ENCODE data around the gene OR1J2. TPM values are rescaled to one million over a fixed set of nuclear protein-coding genes. Genes with fewer than 3 reads are reported as not detected.

The OR1J2 gene
- total and polyA plus RNA-seq, 2 of the 4 experiments (the other 2 are of a cell fraction): not detected

- H3K27me3 ChIP-seq (ENCODE audit: control insufficient read depth, insufficient read depth, low read length): peaks cover 10% of the 10 kb centered on the region
- H3K56ac ChIP-seq (ENCODE audit: extremely low read depth, insufficient read depth, low read length): no peak overlapping the region
- BruUV-seq (replicated peaks): no TSS peak
- no peak overlapping the region for H4K91ac ChIP-seq (ENCODE audit: insufficient read depth, low read depth, low read length)
- H3K27ac ChIP-seq (ENCODE audit: insufficient read depth, low read length): no peak overlapping the region
- no peak overlapping the region for H4K5ac ChIP-seq (ENCODE audit: low read depth, low read length)
- H4K20me1 ChIP-seq (ENCODE audit: insufficient read depth, low read length): no peaks in the 10 kb centered on the region
- no peaks in the 10 kb centered on the region for H3K79me1 ChIP-seq (ENCODE audit: low read depth in 1 of 2, low read length in 2 of 2)
- H3K4ac ChIP-seq (ENCODE audit: low read depth, low read length): no peak overlapping the region
- H2BK20ac ChIP-seq (ENCODE audit: low read depth, low read length): no peak overlapping the region
- no peak overlapping the region for H2BK5ac ChIP-seq (ENCODE audit: low read depth, low read length, poor library complexity, severe bottlenecking)
- H3K4me1 ChIP-seq (ENCODE audit: control insufficient read depth, insufficient read depth, low read length): no peaks in the 10 kb centered on the region
- H2AK9ac ChIP-seq (replicated peaks; ENCODE audit: low read depth, low read length, poor library complexity): no peak overlapping the region
- WGBS, 2 experiments (ENCODE audit: extremely low coverage in 2 of 2, insufficient read length in 1 of 2): no CpG with 5 or more reads among the region's 5 CpGs
- no peaks in the 10 kb centered on the region for H3K36me3 ChIP-seq (ENCODE audit: control insufficient read depth, insufficient read depth, low read length)
- intact Hi-C loops (cut with micrococcal nuclease) (no loop called here), dilution Hi-C loops (cut with HindIII; ENCODE audit: low sequenced_read_pairs, unreplicated experiment) (no loop called here), in situ Hi-C loops (cut with MboI; ENCODE audit: low sequenced_read_pairs) (no loop called here)
- H3K9me3 ChIP-seq (ENCODE audit: control insufficient read depth, insufficient read depth, low read length): no peaks in the 10 kb centered on the region
- no peak overlapping the region for H2AFZ ChIP-seq (replicated peaks; ENCODE audit: low read length, poor library complexity)
- TF ChIP-seq USF2 (IDR thresholded peaks at IDR 0.05; ENCODE audit: low read depth, low read length): no peak
- H3K9ac ChIP-seq (ENCODE audit: low read depth, low read length): no peak overlapping the region
- no peak overlapping the region for H3K4me2 ChIP-seq (ENCODE audit: low read depth, low read length)
- no peak overlapping the region for H3K23ac ChIP-seq (ENCODE audit: low read depth, low read length)
- no peak overlapping the region for H4K8ac ChIP-seq (ENCODE audit: low read depth in 2 of 2, low read length in 2 of 2)
- no peak for ATAC-seq (ENCODE audit: low read depth)
- H3K14ac ChIP-seq (replicated peaks; ENCODE audit: low read depth, low read length): no peak overlapping the region
- no peak overlapping the region for H2AK5ac ChIP-seq (ENCODE audit: low read depth, low read length)
- ChIA-PET POLR2A (ENCODE audit: unreplicated experiment) (no interaction called here), CTCF (interaction anchor here (0.6 kb wide), 1 partner anchor 301 kb away, joined by 3 read pairs; no protein-coding TSS in a partner anchor)
- H2BK15ac ChIP-seq (ENCODE audit: low read depth, low read length): no peak overlapping the region
- DNase-seq: no peak
- H3K9me1 ChIP-seq (ENCODE audit: insufficient read depth, low read length): no peaks in the 10 kb centered on the region
- no peak overlapping the region for H2BK120ac ChIP-seq (ENCODE audit: low read depth, low read length)
- no peak overlapping the region for H3K4me3 ChIP-seq (ENCODE audit: insufficient read depth, low read depth, low read length)
- H3K18ac ChIP-seq (ENCODE audit: low read depth, low read length): no peak overlapping the region
These were observed 40.8 kb downstream of the OR1J2 start for GRCh38 chr9:122551371-122551770.

All from IMR-90 (cell line).